Cardiac muscle cell (in vitro differentiated cells and primary cell): ENCODE results near the gene IGDCC3. TPM values are rescaled to one million over a fixed set of nuclear protein-coding genes. Genes with fewer than 3 reads are reported as not detected.

Experiments
- DNase-seq, 2 donors: peaks; one replicate each; pipeline versions ENCODE4 v3.0.0 to v3.0.0-alpha.2; 2010 to 2017; ENCODE audit warnings: low read depth in 1 of 2, low spot score in 1 of 2
- H3K27ac ChIP-seq: fragments of 200-600 bp; sonication (generic); 2 replicates; pipeline ENCODE4 v1.5.1; 2016
- H3K27me3 ChIP-seq: fragments of 200-600 bp; sonication (generic); 2 replicates; pipeline ENCODE4 v1.6.0; 2016; ENCODE audit warnings: control low read depth
- H3K36me3 ChIP-seq: fragments of 200-600 bp; sonication (generic); 2 replicates; pipeline ENCODE4 v1.5.1; 2016; ENCODE audit warnings: control low read depth
- H3K4me1 ChIP-seq: fragments of 200-600 bp; sonication (generic); 2 replicates; pipeline ENCODE4 v1.8.1; 2017; ENCODE audit warnings: low read depth, mild to moderate bottlenecking, mixed run types
- H3K4me3 ChIP-seq: fragments of 200-600 bp; sonication (generic); 2 replicates; pipeline ENCODE4 v1.5.1; 2016; ENCODE audit warnings: mild to moderate bottlenecking
- H3K9me3 ChIP-seq: fragments of 200-600 bp; sonication (generic); 2 replicates; pipeline ENCODE4 v1.5.1; 2017; ENCODE audit warnings: low read depth, mild to moderate bottlenecking, control low read depth
- CTCF ChIP-seq: IDR thresholded peaks from 2 replicates; pipeline ENCODE4 v1.5.1; 2012; ENCODE audit warnings: low read depth, mild to moderate bottlenecking, low read length
- polyA plus RNA-seq: library from polyadenylated mRNA; unstranded; fragments of >200 nt; fragmentation: Nextera tagmentation; extraction: Ambion mirVana; gene quantifications from 2 replicates; pipeline ENCODE4 v1.2.1, GENCODE V29; 2016
- total RNA-seq: library from RNA; depleted of rRNA; stranded (reverse); fragments of >200 nt; gene quantifications from 2 replicates; pipeline ENCODE4 v1.2.3, GENCODE V29; 2016

Gene IGDCC3
- total and polyA plus RNA-seq, 2 experiments from 2014 or later: 41.1 to 54.6 TPM

DNA sequence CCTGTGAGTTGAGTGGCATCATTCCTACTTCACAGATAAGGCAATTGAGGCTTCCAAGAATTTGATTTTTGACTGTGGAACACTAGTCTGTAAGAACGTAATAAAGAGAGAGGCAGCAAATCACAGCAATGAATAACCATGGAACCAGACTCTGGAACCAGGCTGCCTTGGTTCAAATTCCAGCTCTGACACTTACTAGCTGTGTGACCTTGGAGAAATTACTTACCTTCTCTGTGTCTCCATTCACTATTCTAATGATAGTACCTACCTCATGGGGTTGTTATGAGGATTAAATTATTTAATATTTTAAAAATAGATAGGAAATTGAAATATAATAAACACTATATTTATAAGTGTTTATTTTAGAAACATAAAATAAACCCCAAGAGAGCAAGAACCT is 12.6 kb upstream of the IGDCC3 start:
- Histone ChIP-seq H3K27ac (no peak overlapping the region), H3K9me3 (no peaks in the 10 kb centered on the region), H3K4me3 (no peak overlapping the region), H3K27me3 (peaks cover 6% of the 10 kb centered on the region), H3K4me1 (no peaks in the 10 kb centered on the region), H3K36me3 (no peaks in the 10 kb centered on the region)
- TF ChIP-seq CTCF: no peak
- no peak for DNase-seq

- Histone ChIP-seq H3K4me3 (no peak overlapping the region), H3K36me3 (no peaks in the 10 kb centered on the region), H3K27ac (no peak overlapping the region), H3K9me3 (no peaks in the 10 kb centered on the region), H3K4me1 (no peaks in the 10 kb centered on the region), H3K27me3 (no peaks in the 10 kb centered on the region)
- DNase-seq: no peak
- TF ChIP-seq CTCF: no peak
Observed at GRCh38 chr15:65389226-65389625, 11.4 kb upstream of the IGDCC3 start.

DNA sequence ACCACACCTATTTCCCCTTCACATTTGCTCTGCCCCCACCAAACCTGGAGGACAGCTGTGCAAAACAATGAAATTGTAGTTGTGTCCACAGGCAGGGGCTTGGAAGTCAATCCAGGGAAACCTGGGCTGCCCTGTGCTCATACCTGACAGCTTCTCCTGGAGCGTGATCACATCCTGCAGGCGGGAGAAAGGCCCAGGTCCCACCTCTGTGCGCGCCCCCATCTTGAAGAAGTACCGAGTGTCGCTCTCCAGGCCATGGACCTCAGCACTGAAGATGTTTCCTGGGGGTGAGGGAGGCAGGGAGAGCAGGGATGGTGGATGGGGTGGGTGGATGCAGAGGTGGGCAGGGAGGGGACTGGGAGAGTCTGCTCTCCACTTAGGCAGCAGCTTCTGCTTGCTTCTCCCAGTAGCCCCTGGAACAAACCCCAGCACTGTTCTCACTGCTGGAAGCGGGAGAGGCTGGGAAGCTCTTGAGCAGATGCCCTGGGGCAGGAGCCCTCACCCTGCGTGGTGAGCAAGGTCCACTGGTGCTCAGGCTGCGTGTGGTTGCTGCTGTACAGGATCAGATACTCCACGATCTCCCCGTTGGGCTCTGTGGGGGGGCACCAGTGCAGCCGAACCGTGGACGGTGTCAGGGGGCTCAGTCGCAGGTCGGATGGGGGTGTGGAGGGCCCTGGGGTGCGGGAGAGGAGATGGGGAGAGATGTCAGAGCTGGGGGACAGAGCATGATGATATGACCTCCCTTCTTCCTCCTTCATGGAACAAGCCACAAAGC is 10.7 kb upstream of the IGDCC3 start:
- H3K36me3 ChIP-seq: no peaks in the 10 kb centered on the region
- no peaks in the 10 kb centered on the region for H3K9me3 ChIP-seq
- no peak overlapping the region for H3K27ac ChIP-seq
- H3K27me3 ChIP-seq: no peaks in the 10 kb centered on the region
- H3K4me3 ChIP-seq: no peak overlapping the region
- TF ChIP-seq CTCF: no peak
- DNase-seq: no peak
- H3K4me1 ChIP-seq: no peaks in the 10 kb centered on the region

DNA sequence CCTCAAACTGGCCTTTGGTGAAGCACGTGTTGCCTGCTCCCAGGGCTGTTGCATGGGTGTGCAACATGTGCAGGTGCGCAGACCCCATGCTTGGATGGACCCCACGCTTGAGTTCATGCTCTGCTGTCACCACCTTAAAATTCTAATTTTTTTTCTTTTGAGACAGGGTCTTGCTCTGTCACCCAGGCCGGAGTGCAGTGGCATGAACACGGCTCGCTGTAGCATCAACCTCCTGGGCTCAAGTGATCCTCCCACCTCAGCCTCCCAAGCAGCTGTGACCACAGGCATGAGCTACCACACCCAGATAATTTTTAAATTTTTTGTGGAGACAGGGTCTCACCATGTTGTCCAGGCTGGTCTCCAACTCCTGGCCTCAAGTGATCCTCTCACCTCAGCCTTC is 9.1 kb upstream of the IGDCC3 start:
- no peaks in the 10 kb centered on the region for H3K4me1 ChIP-seq
- DNase-seq: no peak
- no peaks in the 10 kb centered on the region for H3K9me3 ChIP-seq
- H3K27me3 ChIP-seq: no peaks in the 10 kb centered on the region
- no peak overlapping the region for H3K27ac ChIP-seq
- no peak overlapping the region for H3K4me3 ChIP-seq
- H3K36me3 ChIP-seq: no peaks in the 10 kb centered on the region
- TF ChIP-seq CTCF: no peak

GRCh38 chr15:65386376-65386775 is 8.6 kb upstream of the IGDCC3 start:
- Histone ChIP-seq H3K27ac (no peak overlapping the region), H3K4me3 (no peak overlapping the region), H3K4me1 (no peaks in the 10 kb centered on the region), H3K9me3 (no peaks in the 10 kb centered on the region), H3K27me3 (no peaks in the 10 kb centered on the region), H3K36me3 (no peaks in the 10 kb centered on the region)
- DNase-seq: no peak
- no peak for TF ChIP-seq CTCF
